Cardiac muscle cell (in vitro differentiated cells and primary cell): ENCODE results near the gene MPHOSPH9. TPM values are rescaled to one million over a fixed set of nuclear protein-coding genes. Genes with fewer than 3 reads are reported as not detected.

Experiments
- DNase-seq, 2 donors: peaks; one replicate each; pipeline versions ENCODE4 v3.0.0 to v3.0.0-alpha.2; 2010 to 2017; ENCODE audit warnings: low read depth in 1 of 2, low spot score in 1 of 2
- H3K27ac ChIP-seq: fragments of 200-600 bp; sonication (generic); 2 replicates; pipeline ENCODE4 v1.5.1; 2016
- H3K27me3 ChIP-seq: fragments of 200-600 bp; sonication (generic); 2 replicates; pipeline ENCODE4 v1.6.0; 2016; ENCODE audit warnings: control low read depth
- H3K36me3 ChIP-seq: fragments of 200-600 bp; sonication (generic); 2 replicates; pipeline ENCODE4 v1.5.1; 2016; ENCODE audit warnings: control low read depth
- H3K4me1 ChIP-seq: fragments of 200-600 bp; sonication (generic); 2 replicates; pipeline ENCODE4 v1.8.1; 2017; ENCODE audit warnings: low read depth, mild to moderate bottlenecking, mixed run types
- H3K4me3 ChIP-seq: fragments of 200-600 bp; sonication (generic); 2 replicates; pipeline ENCODE4 v1.5.1; 2016; ENCODE audit warnings: mild to moderate bottlenecking
- H3K9me3 ChIP-seq: fragments of 200-600 bp; sonication (generic); 2 replicates; pipeline ENCODE4 v1.5.1; 2017; ENCODE audit warnings: low read depth, mild to moderate bottlenecking, control low read depth
- polyA plus RNA-seq: library from polyadenylated mRNA; unstranded; fragments of >200 nt; fragmentation: Nextera tagmentation; extraction: Ambion mirVana; gene quantifications from 2 replicates; pipeline ENCODE4 v1.2.1, GENCODE V29; 2016
- total RNA-seq: library from RNA; depleted of rRNA; stranded (reverse); fragments of >200 nt; gene quantifications from 2 replicates; pipeline ENCODE4 v1.2.3, GENCODE V29; 2016
- TF ChIP-seq, protein P1 (sequence below): IDR thresholded peaks from 2 replicates; pipeline ENCODE4 v1.5.1; 2012; ENCODE audit warnings: low read depth, mild to moderate bottlenecking, low read length

The MPHOSPH9 gene
- total and polyA plus RNA-seq, 2 experiments from 2014 or later, result 18.1 to 90.9 TPM

- Histone ChIP-seq H3K9me3 (no peaks in the 10 kb centered on the region), H3K36me3 (no peaks in the 10 kb centered on the region), H3K27ac (peak overlapping the region; percentile 58), H3K4me3 (no peak overlapping the region), H3K4me1 (no peaks in the 10 kb centered on the region), H3K27me3 (no peaks in the 10 kb centered on the region)
- no peak for DNase-seq
- TF ChIP-seq, protein P1, sequence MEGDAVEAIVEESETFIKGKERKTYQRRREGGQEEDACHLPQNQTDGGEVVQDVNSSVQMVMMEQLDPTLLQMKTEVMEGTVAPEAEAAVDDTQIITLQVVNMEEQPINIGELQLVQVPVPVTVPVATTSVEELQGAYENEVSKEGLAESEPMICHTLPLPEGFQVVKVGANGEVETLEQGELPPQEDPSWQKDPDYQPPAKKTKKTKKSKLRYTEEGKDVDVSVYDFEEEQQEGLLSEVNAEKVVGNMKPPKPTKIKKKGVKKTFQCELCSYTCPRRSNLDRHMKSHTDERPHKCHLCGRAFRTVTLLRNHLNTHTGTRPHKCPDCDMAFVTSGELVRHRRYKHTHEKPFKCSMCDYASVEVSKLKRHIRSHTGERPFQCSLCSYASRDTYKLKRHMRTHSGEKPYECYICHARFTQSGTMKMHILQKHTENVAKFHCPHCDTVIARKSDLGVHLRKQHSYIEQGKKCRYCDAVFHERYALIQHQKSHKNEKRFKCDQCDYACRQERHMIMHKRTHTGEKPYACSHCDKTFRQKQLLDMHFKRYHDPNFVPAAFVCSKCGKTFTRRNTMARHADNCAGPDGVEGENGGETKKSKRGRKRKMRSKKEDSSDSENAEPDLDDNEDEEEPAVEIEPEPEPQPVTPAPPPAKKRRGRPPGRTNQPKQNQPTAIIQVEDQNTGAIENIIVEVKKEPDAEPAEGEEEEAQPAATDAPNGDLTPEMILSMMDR, result no peak
Observed at GRCh38 chr12:123268850-123269249, 35.9 kb upstream of the MPHOSPH9 start.

GRCh38 chr12:123267991-123268843, 35.3 kb upstream of the MPHOSPH9 start:
- no peak overlapping the region for H3K4me3 ChIP-seq
- no peaks in the 10 kb centered on the region for H3K9me3 ChIP-seq
- TF ChIP-seq, protein P1, result no peak
- H3K36me3 ChIP-seq, result no peaks in the 10 kb centered on the region
- DNase-seq, result no peak
- no peaks in the 10 kb centered on the region for H3K27me3 ChIP-seq
- no peak overlapping the region for H3K27ac ChIP-seq
- no peaks in the 10 kb centered on the region for H3K4me1 ChIP-seq

GRCh38 chr12:123267335-123267920, 34.5 kb upstream of the MPHOSPH9 start:
- Histone ChIP-seq H3K36me3 (peaks cover 4% of the 10 kb centered on the region), H3K27ac (no peak overlapping the region), H3K9me3 (no peaks in the 10 kb centered on the region), H3K4me3 (no peak overlapping the region), H3K4me1 (no peaks in the 10 kb centered on the region), H3K27me3 (no peaks in the 10 kb centered on the region)
- TF ChIP-seq, protein P1, result no peak
- no peak for DNase-seq

DNA sequence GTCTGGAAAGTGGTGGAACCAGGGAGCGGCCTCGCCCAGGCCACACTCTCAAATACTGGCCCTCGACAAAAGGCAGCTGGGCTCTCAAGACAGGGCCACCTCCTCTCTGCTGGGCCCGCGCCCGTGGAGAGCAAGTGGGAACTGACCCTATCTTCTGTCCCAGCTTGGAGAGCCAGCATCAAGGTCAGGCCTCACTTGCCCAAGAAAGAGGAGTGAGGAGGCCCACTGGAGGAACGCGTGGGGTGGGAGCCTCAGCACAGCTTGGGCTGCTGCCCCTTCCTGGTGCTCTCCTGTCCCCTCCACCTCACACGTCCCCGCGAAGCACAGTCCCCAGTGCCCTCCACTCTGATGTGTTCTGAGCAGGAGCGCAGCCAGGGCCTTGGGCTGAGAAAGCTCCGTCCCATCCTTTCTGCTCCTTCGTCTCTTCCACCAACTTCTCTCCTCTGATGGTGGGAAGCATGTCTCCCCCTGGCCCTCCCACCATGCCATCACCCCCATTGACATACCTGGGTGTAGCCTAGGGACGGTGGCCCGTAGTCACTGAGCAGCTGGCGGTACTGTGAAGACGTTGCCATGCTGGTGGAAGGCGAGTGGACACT, 33.8 kb upstream of the MPHOSPH9 start:
- Histone ChIP-seq H3K4me3 (no peak overlapping the region), H3K9me3 (no peaks in the 10 kb centered on the region), H3K36me3 (peaks cover 10% of the 10 kb centered on the region), H3K4me1 (no peaks in the 10 kb centered on the region), H3K27ac (no peak overlapping the region), H3K27me3 (no peaks in the 10 kb centered on the region)
- TF ChIP-seq, protein P1, result no peak
- DNase-seq, result no peak

- Histone ChIP-seq H3K27me3 (no peaks in the 10 kb centered on the region), H3K4me1 (no peaks in the 10 kb centered on the region), H3K27ac (no peak overlapping the region), H3K4me3 (no peak overlapping the region), H3K36me3 (peaks cover 16% of the 10 kb centered on the region), H3K9me3 (no peaks in the 10 kb centered on the region)
- TF ChIP-seq, protein P1, result no peak
- no peak for DNase-seq
Observed at GRCh38 chr12:123265851-123266678, 33.1 kb upstream of the MPHOSPH9 start.
